ENCODE measurements around the gene UGT1A9. TPM values are rescaled to one million over a fixed set of nuclear protein-coding genes. Genes with fewer than 3 reads are reported as not detected.
"Not testable (repeated sequence)": the region's sequence is repeated elsewhere in the genome, so short reads cannot be mapped to it uniquely, and the experiment has no call there.

UGT1A9 gene
- total RNA-seq, result not detected

DNA sequence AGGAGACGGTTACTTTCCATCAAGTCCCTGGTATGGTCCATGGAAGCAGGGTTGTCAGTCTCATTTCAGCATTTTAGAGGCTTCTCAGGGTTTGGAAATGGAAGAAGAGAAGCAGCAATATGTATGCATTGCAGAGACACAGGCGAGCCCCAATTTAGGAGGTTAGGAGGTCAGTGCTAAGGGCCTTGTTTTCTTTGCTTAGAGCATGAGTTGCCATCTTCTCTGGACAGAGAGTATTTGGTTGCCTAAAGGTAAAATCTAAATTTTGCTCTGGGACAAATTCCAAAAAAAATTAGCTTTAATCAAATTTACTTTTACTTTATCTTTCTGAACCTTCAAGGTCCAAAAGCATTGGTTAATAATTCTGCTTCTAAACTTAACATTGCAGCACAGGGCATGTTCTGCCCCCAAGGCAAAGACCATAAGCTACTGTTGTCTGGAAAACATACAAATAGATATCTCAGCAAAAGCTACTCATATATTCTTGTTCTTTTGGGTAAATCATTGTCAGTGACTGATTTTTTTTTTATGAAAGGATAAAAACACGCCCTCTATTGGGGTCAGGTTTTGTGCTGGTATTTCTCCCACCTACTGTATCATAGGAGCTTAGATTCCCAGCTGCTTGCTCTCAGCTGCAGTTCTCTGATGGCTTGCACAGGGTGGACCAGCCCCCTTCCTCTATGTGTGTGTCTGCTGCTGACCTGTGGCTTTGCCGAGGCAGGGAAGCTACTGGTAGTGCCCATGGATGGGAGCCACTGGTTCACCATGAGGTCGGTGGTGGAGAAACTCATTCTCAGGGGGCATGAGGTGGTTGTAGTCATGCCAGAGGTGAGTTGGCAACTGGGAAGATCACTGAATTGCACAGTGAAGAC is at the start of gene UGT1A9:
TSS of gene UGT1A9 (plus strand) at position 609 of the 872 bp plus-strand sequence. CDS start at position 646, 37 bp downstream.
- no peak for DNase-seq

DNA sequence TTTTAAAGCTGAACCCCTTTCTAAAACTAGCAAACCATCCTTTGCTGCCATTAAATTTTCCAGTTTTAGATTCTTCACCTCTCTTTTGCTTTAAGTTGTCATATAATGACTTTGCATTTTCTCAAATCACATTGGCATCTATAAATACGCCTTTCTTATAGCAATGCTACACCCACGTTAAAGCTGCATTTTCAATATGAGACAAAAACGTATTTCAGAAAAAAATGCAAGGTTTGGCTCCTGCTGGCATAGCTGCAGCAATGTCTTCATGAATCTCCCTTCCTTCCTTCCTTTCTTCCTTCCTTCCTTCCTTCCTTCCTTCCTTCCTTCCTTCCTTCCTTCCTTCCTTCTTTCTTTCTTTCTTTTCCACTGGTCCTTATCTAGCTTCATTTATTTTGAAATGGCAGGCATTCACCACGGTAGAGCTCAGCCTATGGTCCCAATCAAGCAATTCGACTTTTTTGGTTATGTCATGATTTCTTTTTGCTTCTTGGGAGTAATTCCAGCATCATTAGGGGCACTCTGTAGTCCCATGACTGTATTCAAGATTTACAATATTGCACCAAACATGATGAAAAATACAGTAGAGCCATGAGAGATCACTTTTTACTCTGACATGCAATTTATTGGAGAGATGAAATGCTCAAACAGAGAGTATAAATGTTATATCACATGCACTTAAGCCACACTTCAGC is 44.2 kb upstream of the UGT1A9 start:
- no peak for DNase-seq

DNA sequence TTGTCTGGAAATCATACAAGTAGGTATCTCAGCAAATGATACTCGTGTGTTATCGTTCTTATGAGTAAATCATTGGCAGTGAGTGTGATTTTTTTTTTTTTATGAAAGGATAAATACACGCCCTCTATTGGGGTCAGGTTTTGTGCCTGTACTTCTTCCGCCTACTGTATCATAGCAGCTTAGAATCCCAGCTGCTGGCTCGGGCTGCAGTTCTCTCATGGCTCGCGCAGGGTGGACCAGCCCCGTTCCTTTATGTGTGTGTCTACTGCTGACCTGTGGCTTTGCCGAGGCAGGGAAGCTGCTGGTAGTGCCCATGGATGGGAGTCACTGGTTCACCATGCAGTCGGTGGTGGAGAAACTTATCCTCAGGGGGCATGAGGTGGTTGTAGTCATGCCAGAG is 35.4 kb upstream of the UGT1A9 start, which contains the start of gene UGT1A10:
TSS of gene UGT1A10 (plus strand) at position 143 of the 400 bp plus-strand sequence. CDS start at position 218, 75 bp downstream.
- DNase-seq, result not testable (repeated sequence)

DNA sequence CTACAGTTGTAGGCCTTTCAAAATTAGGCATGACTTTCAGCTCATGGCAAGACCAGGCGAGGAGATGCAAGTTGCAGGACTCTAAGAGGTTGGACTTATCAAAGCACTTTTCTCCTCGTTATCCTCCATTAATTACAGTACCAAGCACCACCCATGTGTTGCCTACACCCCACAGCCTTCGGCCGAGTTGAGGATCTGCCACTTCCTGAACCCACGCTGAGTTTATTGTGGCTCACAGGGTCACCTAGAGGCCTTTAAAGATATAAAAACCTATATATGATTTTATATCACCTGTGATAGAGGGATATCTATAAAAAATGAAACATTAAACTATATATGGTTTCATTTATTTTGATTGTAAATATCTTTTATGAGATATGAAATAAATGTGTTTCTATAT is 32.9 kb upstream of the UGT1A9 start:
- no peak for DNase-seq

DNA sequence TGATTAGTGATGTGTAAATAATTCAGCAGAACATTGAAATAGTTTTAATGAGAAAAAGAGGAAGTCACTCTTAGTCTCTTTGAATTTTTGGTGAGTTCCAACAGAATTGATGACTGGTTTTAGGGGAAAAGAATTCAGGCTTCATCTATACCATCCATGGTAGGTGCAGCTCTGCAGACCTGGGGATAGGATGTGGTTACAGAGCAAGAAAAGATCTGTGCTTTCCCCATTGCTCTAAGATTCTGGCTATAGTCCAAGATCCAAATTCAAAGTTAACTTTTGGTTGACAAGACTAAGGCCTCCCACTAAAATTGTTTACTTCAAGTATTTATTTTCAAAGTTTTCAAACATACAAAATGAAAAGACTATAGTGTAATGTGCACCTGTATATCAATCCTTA is 31.8 kb upstream of the UGT1A9 start:
- no peak for DNase-seq

DNA sequence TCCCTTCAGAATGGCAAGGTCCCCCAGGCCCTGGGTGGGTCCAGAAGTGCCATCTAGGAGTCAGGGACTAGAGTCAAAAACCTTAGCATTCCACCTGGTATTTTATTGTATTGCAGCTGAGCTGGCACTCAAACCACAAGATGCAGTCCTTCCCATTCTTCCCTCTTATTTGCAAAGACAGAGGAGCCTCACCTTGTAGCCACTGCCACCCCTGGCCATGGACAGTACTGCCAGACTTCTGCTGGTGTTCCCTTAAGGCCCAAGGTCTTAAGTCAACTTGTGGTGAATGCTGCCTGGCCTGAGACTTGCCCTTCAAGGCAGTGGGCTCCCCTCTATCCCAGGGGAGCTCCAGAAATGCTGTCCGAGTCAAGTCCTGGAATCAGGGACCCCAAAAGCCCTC is 28.6 kb upstream of the UGT1A9 start:
- DNase-seq, result no peak

DNA sequence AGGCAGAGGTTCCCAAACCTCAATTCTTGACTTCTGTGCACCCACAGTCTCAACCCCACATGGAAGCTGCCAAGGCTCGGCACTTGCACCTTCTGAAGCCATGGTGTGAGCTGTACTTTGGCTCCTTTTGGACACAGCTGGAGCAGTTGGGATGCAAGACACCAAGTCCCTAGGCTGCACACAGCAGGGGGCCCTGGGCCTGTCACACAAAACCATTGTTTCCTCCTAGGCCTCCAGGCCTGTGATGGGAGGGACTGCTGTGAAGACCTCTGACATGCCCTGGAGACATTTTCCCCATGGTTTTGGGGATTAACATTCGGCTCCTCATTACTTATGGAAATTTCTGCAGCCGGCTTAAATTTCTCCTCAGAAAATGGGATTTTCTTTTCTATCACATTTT is 25.7 kb upstream of the UGT1A9 start:
- not testable (repeated sequence) for DNase-seq

DNA sequence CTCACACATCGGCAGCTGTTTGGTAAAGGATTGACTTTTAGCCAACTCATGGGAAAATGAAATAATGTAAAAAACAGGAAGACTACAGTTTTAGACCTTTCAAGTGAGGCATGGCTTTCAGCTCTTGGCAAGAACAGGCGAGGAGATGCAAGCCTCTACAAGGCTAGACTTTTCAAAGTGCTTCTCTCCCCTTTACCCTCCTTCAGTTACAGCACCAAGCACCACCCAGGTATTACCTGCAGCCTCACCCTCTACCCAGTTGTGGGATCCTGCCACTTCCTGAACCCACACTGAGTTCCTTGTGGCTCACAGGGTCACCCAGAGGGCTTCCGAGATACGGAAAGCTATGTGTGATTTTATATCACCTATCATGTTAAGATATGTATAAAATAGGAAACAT is 20.7 kb upstream of the UGT1A9 start:
- DNase-seq, result no peak

DNA sequence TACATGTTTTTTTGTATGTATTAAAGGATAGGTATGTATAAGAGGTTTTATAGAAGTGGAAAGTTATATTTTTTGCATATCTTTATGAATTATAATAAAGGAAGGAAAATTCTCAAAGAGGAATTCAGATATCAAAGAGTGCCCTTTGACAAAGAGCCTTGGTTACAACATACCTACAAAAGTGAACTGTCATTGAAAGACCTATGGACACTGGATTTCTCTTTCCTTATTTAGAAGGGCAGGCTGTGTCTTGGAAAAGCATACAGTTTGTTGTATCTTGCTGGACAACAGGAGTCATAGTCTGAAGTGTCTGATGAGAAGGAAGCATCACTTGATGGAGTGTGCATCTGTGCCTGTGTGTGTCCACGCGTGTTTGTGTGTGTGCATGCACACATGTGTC is 20.3 kb upstream of the UGT1A9 start:
- DNase-seq, result no peak

DNA sequence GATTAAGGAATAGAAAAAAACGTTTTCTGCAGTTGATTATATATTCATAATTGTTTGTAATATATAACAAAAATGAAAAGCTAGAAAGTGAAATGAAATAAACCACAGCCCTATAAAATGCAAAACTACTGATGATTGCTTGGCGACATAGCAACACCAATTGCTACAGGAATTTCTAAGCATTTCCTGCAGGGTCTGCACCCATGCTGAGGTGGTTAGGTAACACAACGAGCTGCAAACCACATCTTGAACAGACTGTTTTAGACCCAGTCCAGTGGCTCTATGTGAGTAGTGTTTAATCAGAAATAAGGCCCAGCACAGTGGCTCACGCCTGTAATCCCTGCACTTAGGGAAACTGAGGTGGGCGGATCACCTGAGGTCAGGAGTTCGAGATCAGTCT is 17.2 kb upstream of the UGT1A9 start:
- no peak for DNase-seq

DNA sequence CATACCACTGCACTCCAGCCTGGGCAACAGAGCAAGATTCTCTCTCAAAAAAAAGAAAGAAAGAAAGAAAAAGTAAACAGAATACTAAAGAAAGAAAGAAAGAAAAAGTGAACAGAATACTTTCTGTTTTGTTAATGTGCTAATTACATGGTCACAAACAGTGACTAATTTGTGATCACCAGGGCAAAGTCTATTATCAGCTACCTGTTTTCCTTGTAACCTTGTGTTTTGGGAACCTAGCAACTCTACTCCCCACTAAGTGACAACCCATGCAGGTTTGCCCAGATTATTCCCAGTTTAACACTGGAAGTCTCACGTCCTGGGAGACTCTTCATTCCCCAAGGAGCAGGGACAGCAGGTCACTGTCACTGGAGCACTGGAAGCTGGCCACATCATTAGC is 16.7 kb upstream of the UGT1A9 start:
- DNase-seq, result no peak

DNA sequence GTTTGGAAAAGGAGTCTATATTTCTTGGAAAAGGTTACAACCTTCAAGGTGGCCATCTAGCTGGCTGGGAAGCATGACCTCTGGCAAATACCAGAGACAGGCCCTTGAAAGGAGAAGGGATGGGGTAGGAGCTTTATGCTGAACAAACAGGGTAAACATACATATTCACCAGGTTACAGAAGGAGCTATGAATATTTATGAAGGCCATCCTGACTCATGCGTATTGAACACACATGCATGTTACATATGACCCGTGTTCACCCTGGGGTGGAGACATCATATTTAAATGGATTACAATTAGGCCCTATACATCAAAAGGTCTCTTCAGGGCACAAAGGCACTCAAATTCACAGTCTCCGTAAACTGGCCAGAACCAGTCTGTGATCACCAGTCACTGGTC is 15.8 kb upstream of the UGT1A9 start:
- DNase-seq, result not testable (repeated sequence)

DNA sequence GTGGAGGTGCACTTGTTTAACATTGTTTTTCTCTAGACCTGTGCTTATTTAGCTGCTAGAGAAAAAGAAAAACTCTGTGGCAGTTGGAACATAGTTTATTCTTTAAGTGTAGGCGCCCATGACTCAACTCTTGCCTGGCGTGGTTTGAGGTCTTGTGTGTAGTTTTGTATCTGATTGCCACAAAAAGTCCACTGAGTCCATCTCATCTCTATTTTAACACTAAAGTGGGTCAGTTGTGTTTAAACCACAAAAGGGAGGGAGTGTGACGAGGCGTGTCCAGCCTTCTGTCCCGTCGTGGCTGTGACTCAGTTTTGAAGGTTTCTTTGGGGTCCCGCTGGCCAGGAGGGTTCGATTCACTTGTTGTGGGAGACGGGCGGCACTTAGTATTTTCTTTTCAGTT is 15.3 kb upstream of the UGT1A9 start:
- DNase-seq, result no peak

DNA sequence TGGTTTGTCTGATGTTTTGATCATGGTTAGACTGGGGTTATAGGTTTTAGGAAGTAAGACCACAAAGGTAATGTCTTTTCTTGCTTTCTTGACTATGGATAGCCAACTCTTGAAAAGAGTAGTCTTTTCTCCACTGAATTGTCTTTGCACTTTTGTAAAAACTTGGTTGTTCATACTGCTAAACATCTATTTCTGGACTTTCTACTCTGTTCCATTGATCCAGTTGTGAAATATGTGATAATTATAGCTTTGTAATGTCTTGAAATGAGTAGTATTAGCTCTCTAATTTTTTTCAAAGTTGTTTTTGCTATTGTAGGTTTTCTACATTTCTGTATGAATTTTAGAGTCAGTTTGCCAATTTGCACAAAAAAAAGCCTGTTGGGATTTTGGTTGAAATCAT is 13.1 kb upstream of the UGT1A9 start:
- no peak for DNase-seq

DNA sequence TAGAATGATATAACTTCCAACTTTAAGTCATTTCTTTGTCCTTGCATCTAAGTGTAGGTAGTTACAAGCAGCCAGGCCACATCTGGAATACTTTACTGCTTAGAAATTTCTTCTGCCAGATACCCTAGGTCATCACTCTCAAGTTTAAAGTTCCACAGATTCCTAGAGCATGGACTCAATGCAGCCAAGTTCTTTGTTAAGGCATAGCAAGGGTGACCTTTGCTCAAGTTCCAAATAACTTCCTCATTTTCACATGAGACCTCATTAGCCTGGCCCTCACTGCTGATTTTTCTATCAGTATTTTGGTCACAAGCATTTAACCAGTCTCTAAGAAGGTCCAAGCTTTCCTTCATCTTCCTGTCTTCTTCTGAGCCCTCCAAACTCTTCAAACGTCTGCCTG is 7.8 kb upstream of the UGT1A9 start:
- no peak for DNase-seq

DNA sequence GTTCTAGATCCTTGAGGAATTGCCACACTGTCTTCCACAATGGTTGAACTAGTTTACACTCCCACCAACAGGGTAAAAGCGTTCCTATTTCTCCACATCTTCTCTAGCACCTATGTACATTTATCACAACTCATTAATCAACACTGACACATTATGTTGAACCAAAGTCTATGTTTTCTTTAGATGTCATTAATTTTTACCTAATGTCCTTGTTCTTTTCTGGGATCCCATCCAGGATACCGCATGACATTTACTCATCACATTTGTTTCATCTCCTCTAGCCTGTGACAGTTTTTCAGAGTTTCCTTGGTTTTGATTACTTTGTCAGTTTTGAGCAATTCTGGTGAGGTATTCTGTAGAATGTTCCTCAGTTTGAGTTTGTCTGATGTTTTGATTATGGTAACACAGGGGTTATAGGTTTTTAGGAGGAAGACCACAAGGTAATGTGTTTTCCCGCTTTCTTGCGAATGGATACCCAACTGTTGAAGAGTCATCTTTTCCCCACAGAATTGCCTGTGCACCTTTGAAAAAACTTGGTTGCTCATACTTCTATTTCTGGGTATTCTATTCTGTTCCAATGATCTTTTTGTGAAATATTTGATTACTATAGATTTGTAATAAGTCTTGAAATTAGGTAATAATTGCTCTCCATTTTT is 3.0 kb upstream of the UGT1A9 start:
- DNase-seq, result no peak

DNA sequence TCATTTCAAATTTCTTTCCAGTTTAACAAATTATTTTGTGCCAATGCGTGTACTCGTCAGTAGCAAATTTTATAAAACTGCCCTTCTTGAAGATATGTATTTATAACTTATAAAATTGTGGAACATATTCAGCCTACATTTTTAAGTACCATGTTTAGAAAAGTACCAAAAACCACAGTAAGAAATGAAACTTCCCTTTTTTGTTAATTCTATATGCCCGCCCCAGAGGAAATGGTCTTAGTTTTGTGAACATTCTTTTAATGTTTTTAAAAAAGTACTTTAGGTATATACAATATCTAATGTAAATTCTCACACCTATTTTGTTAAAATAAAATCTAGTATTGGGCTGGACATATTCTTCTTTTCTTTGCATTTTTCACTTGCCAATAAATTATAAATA is 1.2 kb downstream of the UGT1A9 start:
- DNase-seq, result no peak

DNA sequence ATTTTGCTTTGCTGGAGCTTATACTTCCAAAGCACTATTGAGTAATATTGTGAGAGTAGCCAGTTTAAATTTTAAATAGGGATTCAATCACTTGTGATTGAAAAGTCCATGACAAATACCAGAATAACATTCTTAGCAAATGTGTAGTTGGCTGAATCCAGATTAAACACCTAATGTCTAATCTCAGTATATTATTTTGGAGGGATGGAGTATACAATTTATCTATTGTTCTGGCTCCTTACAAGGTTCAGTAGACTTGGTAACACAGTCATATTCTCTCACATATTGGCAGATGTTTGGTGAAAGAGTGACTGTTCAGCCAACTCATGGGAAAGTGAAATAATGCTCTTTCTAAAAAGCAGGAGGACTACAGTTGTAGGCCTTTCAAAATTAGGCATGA is 2.2 kb downstream of the UGT1A9 start:
- DNase-seq, result no peak

DNA sequence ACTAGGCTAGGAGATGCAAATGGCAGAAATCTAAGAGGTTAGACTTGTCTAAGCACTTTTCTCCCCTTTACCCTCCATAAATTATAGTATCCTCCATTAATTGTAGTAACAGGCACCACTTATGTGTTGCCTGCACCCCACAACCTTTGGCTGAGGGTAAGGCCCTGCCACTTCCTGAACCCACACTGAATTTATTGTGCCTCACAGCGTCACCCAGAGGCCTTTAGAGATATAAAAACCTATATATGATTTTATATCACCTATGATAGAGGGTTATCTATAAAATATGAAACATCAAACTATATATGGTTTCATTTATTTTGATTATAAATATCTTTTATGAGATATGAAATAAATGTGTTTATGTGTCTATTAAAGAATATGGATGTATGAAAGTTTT is 2.6 kb downstream of the UGT1A9 start:
- DNase-seq, result no peak

DNA sequence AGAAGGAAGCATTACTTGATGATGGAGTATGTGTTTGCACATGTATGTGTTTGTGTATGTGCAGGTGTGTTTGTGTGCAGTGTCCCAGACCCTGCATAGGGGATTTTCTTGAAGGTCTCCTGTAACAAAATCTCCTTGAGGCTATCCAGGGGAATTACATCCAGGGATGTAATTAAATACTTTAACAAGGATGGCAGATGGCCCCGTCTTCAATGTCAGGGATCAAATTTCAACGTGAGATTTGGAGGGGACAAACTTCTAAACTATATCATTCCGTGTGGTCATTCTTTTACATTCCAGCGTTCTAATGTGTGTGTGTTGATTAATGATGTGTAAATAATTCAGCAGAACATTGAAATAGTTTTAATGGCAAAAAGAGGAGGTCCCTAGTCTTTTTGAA is 3.3 kb downstream of the UGT1A9 start:
- DNase-seq, result no peak

DNA sequence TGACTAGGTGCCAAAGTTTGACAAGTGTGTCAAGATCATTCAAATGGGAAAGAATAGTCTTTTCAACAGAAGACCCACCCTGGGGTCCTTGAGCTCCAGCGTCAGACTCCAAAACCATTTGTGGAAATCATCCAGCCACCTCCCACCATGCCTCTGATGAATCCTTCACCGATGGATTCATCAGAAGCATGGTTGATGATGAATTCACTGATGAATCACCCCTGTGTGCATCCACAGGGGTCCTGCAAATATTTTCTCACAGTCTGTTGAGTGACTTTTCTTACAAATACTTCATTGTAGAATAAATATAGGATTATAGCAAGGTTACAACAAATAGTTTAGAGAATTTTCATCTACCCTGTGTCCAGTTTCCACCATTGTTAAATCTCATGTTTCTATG is 4.3 kb downstream of the UGT1A9 start:
- no peak for DNase-seq

DNA sequence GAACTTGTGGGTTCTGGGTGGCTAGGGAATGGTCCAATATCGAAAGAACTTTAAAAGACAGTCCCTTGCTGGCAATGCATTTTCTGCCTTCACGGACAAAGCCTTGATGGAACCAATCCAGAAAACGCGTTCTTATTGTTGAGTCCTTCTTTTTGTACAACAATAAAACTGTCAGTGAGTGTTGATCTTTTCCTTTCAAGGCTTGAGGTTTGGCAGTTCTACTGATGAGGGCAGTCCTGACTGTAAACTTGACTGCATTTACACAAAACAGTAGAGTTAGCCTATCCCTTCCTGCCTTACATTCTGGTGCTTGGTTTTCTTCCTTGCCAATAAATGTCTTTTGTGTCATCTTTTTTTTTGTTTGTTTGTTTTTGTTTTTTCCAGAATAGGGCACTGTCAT is 7.5 kb downstream of the UGT1A9 start:
- DNase-seq, result no peak

DNA sequence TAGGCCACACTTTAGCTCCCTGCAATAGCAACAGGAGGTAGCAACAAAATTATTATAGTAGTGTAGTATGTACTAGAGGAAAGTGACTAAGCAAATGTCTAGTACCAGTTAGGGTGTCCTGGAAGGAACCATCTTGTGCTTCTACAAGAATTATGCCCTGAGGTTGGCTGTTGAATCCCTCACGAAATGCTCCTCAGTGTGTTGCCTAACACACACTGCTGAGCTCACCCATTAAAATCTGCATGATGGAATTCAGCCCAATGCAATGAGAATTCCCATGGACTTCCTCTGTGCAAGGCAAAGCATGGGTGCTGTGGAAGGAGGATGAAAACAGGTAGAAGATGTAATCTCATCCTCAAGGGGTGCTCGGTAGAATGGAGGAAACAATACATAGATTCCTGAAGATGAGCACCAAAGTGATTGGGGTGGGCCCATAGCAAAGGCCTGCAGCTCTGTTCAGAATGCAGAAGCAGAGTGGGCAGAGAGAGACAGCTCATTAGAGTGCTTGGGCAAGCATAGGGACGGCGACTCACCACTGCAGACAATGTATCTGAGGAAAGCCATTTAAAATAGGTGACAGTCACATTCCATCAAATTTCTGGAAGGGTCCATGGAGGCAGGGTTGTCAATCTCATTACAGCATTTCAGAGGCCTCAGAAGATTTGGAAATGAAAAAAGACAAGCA is 8.8 kb downstream of the UGT1A9 start:
- DNase-seq, result no peak
